PC-9 (cell line): ENCODE results near the gene POU1F1. TPM values are rescaled to one million over a fixed set of nuclear protein-coding genes. Genes with fewer than 3 reads are reported as not detected.

Source experiments
- BruUV-seq: library from RNA; stranded (reverse); fragments of 400-500 nt; replicated peaks from 2 replicates; lab custom pipeline; 2021; lab: Mats Ljungman, UMichigan
- CTCF ChIA-PET: fragments of 300-600 bp; sonication (Branson Sonifier 250); formaldehyde crosslinking; loops from one replicate; lab custom pipeline; 2022; ENCODE audit warnings: antibody characterized with exemption; lab: Charles Lee
- POLR2A ChIA-PET: fragments of 300-600 bp; sonication (Branson Sonifier 250); formaldehyde crosslinking; loops from one replicate; lab custom pipeline; 2022; ENCODE audit warnings: antibody characterized with exemption; ENCODE audit not compliant: unreplicated experiment; lab: Charles Lee
- DNase-seq, 2 experiments: peaks; one replicate each; pipeline versions ENCODE4 v3.0.0 to v3.0.0-alpha.2; 2015 to 2022; ENCODE audit warnings: mixed read lengths in 1 of 2
- H2AFZ ChIP-seq: fragments of 200-600 bp; sonication (generic); 2 replicates; pipeline ENCODE4 v1.8.1; 2017; ENCODE audit warnings: antibody characterized with exemption
- H3F3A ChIP-seq: fragments of 200-600 bp; sonication (generic); 2 replicates; pipeline ENCODE4 v1.8.1; 2017; ENCODE audit warnings: antibody characterized with exemption, mild to moderate bottlenecking, low read depth; ENCODE audit not compliant: insufficient read depth
- H3K27ac ChIP-seq: fragments of 200-600 bp; sonication (generic); 2 replicates; pipeline ENCODE4 v1.6.1; 2016; ENCODE audit warnings: mixed run types
- H3K27me3 ChIP-seq: fragments of 200-600 bp; sonication (generic); 2 replicates; pipeline ENCODE4 v1.6.1; 2016; ENCODE audit warnings: low read depth, mixed run types; ENCODE audit not compliant: insufficient read depth
- H3K36me3 ChIP-seq: fragments of 200-600 bp; sonication (generic); 2 replicates; pipeline ENCODE4 v1.6.1; 2016; ENCODE audit warnings: low read depth, mixed run types
- H3K4me1 ChIP-seq: fragments of 200-600 bp; sonication (generic); replicated peaks from 2 replicates; pipeline ENCODE4 v1.6.1; 2016; ENCODE audit warnings: mixed run types; ENCODE audit not compliant: insufficient read depth
- H3K4me2 ChIP-seq: fragments of 200-600 bp; sonication (generic); 2 replicates; pipeline ENCODE4 v1.6.1; 2017; ENCODE audit warnings: mixed run types
- H3K4me3 ChIP-seq: fragments of 200-600 bp; sonication (generic); 2 replicates; pipeline ENCODE4 v1.6.1; 2016; ENCODE audit warnings: mixed run types
- H3K79me2 ChIP-seq: fragments of 200-600 bp; sonication (generic); 2 replicates; pipeline ENCODE4 v1.6.1; 2017; ENCODE audit warnings: low read depth, mixed run types
- H3K9me2 ChIP-seq: fragments of 200-600 bp; sonication (generic); 2 replicates; pipeline ENCODE4 v1.8.1; 2017; ENCODE audit warnings: mild to moderate bottlenecking; ENCODE audit not compliant: insufficient read depth
- H3K9me3 ChIP-seq: fragments of 200-600 bp; sonication (generic); 2 replicates; pipeline ENCODE4 v1.8.1; 2016; ENCODE audit warnings: low read depth; ENCODE audit not compliant: insufficient read depth
- H4K20me1 ChIP-seq: fragments of 200-600 bp; sonication (generic); 2 replicates; pipeline ENCODE4 v1.8.1; 2017; ENCODE audit not compliant: insufficient read depth
- EZH2 ChIP-seq: fragments of 200-600 bp; sonication (generic); IDR thresholded peaks from 2 replicates; pipeline ENCODE4 v1.8.0; 2017; ENCODE audit warnings: antibody characterized with exemption, low read depth
- intact Hi-C: fragments of 100-400 bp; cut with micrococcal nuclease; formaldehyde crosslinking; loops from one replicate; pipeline ENCODE4 v1.10.0; 2022; ENCODE audit not compliant: unreplicated experiment
- microRNA-seq: library from miRNA; unstranded; fragments of <30 nt; microRNA quantifications from one replicate; pipeline ENCODE4 v1.2.0, GENCODE V29; 2021; ENCODE audit warnings: borderline number of aligned reads, borderline replicate concordance
- total RNA-seq: library from RNA; stranded (reverse); gene quantifications from 2 replicates; pipeline ENCODE4 v1.2.3, GENCODE V29; 2021
- TF ChIP-seq, protein P1 (sequence below): fragments of 200-600 bp; sonication (generic); conservative IDR thresholded peaks from 2 replicates; pipeline ENCODE4 v1.6.1; 2017; ENCODE audit warnings: mixed run types, antibody characterized with exemption, mild to moderate bottlenecking, moderate library complexity

The POU1F1 gene
- total RNA-seq, 1 experiment from 2014 or later = not detected

- CTCF ChIA-PET = no interaction called here
- BruUV-seq = no TSS peak
- no peak overlapping the region for H3K27ac ChIP-seq
Measured at GRCh38 chr3:87218560-87218959, 57.8 kb downstream of the POU1F1 start.

More at GRCh38 chr3:87218560-87218959, 57.8 kb downstream of the POU1F1 start:
- no peaks in the 10 kb centered on the region for H3K79me2 ChIP-seq
- H3K36me3 ChIP-seq = no peaks in the 10 kb centered on the region
- H2AFZ ChIP-seq = no peak overlapping the region
- H3K4me1 ChIP-seq = no peaks in the 10 kb centered on the region
- no peak for DNase-seq
- H3K27me3 ChIP-seq = no peaks in the 10 kb centered on the region
- intact Hi-C loops = no loop called here
- H3K9me2 ChIP-seq = no peaks in the 10 kb centered on the region; the same call in 1 of the 2 replicates
- no peaks in the 10 kb centered on the region for H4K20me1 ChIP-seq
- TF ChIP-seq EZH2 = no peak
- TF ChIP-seq, protein P1, sequence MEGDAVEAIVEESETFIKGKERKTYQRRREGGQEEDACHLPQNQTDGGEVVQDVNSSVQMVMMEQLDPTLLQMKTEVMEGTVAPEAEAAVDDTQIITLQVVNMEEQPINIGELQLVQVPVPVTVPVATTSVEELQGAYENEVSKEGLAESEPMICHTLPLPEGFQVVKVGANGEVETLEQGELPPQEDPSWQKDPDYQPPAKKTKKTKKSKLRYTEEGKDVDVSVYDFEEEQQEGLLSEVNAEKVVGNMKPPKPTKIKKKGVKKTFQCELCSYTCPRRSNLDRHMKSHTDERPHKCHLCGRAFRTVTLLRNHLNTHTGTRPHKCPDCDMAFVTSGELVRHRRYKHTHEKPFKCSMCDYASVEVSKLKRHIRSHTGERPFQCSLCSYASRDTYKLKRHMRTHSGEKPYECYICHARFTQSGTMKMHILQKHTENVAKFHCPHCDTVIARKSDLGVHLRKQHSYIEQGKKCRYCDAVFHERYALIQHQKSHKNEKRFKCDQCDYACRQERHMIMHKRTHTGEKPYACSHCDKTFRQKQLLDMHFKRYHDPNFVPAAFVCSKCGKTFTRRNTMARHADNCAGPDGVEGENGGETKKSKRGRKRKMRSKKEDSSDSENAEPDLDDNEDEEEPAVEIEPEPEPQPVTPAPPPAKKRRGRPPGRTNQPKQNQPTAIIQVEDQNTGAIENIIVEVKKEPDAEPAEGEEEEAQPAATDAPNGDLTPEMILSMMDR = no peak
- H3K9me3 ChIP-seq = no peaks in the 10 kb centered on the region
- POLR2A ChIA-PET = no interaction called here
- no peak overlapping the region for H3K4me2 ChIP-seq
- H3K4me3 ChIP-seq = no peak overlapping the region
- H3F3A ChIP-seq = no peaks in the 10 kb centered on the region

Small RNAs within 50 kb of the gene (microRNA-seq; reads per million reads assigned to microRNA genes)
- not detected for gene MIR4795

Other genes with a start within 250 kb of the POU1F1 start
- 38.1 and 54.6 TPM in 2 replicates for gene CHMP2B, start 49.3 kb downstream of the POU1F1 start, total RNA-seq